KMS-11 (cell line): ENCODE measurements around the gene TMEM215.
"Not testable (repeated sequence)": the region's sequence is repeated elsewhere in the genome, so short reads cannot be mapped to it uniquely, and the experiment has no call there.

ENCODE experiments used
- H2AFZ ChIP-seq: fragments of 200-600 bp; sonication (generic); 2 replicates; pipeline ENCODE4 v1.6.1; 2016; ENCODE audit warnings: antibody characterized with exemption, mixed run types, low read depth
- H3K27ac ChIP-seq: fragments of 200-600 bp; sonication (generic); 2 replicates; pipeline ENCODE4 v1.6.1; 2016; ENCODE audit warnings: mild to moderate bottlenecking, mixed run types
- H3K27me3 ChIP-seq: fragments of 200-600 bp; sonication (generic); 2 replicates; pipeline ENCODE4 v1.6.1; 2017; ENCODE audit warnings: mild to moderate bottlenecking, low read depth, mixed run types, moderate library complexity; ENCODE audit not compliant: insufficient read depth
- H3K36me3 ChIP-seq: fragments of 200-600 bp; sonication (generic); 2 replicates; pipeline ENCODE4 v1.6.1; 2017; ENCODE audit warnings: mild to moderate bottlenecking, mixed run types; ENCODE audit not compliant: insufficient read depth
- H3K4me1 ChIP-seq: fragments of 200-600 bp; sonication (generic); 2 replicates; pipeline ENCODE4 v1.6.1; 2016; ENCODE audit warnings: mild to moderate bottlenecking, low read depth, mixed run types; ENCODE audit not compliant: poor library complexity, severe bottlenecking
- H3K4me2 ChIP-seq: fragments of 200-600 bp; sonication (generic); 2 replicates; pipeline ENCODE4 v1.7.0; 2016; ENCODE audit warnings: mild to moderate bottlenecking, mixed run types
- H3K4me3 ChIP-seq: fragments of 200-600 bp; sonication (generic); IDR thresholded peaks from 2 replicates; pipeline ENCODE4 v1.6.1; 2017; ENCODE audit warnings: low read depth, low read length, mixed read lengths; ENCODE audit not compliant: insufficient read depth
- H3K79me2 ChIP-seq: fragments of 200-600 bp; sonication (generic); 2 replicates; pipeline ENCODE4 v1.6.1; 2016; ENCODE audit warnings: low read depth, mixed run types; ENCODE audit not compliant: insufficient read depth
- H3K9ac ChIP-seq: fragments of 200-600 bp; sonication (generic); 2 replicates; pipeline ENCODE4 v1.6.1; 2016; ENCODE audit warnings: mild to moderate bottlenecking, mixed run types
- H4K20me1 ChIP-seq: fragments of 200-600 bp; sonication (generic); 2 replicates; pipeline ENCODE4 v1.6.1; 2016; ENCODE audit warnings: mild to moderate bottlenecking, mixed run types; ENCODE audit not compliant: insufficient read depth
- TF ChIP-seq, protein P1 (sequence below): fragments of 200-600 bp; sonication (generic); conservative IDR thresholded peaks from 2 replicates; pipeline ENCODE4 v1.6.1; 2017; ENCODE audit warnings: low read depth, mild to moderate bottlenecking, antibody characterized with exemption, low read length, moderate library complexity, mixed read lengths

Gene TMEM215

GRCh38 chr9:32775283-32775682 is 8.1 kb upstream of the TMEM215 start:
- TF ChIP-seq, protein P1, sequence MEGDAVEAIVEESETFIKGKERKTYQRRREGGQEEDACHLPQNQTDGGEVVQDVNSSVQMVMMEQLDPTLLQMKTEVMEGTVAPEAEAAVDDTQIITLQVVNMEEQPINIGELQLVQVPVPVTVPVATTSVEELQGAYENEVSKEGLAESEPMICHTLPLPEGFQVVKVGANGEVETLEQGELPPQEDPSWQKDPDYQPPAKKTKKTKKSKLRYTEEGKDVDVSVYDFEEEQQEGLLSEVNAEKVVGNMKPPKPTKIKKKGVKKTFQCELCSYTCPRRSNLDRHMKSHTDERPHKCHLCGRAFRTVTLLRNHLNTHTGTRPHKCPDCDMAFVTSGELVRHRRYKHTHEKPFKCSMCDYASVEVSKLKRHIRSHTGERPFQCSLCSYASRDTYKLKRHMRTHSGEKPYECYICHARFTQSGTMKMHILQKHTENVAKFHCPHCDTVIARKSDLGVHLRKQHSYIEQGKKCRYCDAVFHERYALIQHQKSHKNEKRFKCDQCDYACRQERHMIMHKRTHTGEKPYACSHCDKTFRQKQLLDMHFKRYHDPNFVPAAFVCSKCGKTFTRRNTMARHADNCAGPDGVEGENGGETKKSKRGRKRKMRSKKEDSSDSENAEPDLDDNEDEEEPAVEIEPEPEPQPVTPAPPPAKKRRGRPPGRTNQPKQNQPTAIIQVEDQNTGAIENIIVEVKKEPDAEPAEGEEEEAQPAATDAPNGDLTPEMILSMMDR, result no peak
- no peaks in the 10 kb centered on the region for H3K4me1 ChIP-seq
- H3K36me3 ChIP-seq, result no peaks in the 10 kb centered on the region
- H3K4me2 ChIP-seq, result no peak overlapping the region
- no peak overlapping the region for H3K27ac ChIP-seq
- H3K9ac ChIP-seq, result no peak overlapping the region
- H2AFZ ChIP-seq, result no peak overlapping the region
- H4K20me1 ChIP-seq, result no peaks in the 10 kb centered on the region
- H3K27me3 ChIP-seq, result no peaks in the 10 kb centered on the region
- no peaks in the 10 kb centered on the region for H3K79me2 ChIP-seq
- H3K4me3 ChIP-seq, result no peak overlapping the region

GRCh38 chr9:32776201-32776600 is 7.1 kb upstream of the TMEM215 start:
- no peaks in the 10 kb centered on the region for H3K27me3 ChIP-seq
- H3K4me3 ChIP-seq, result no peak overlapping the region
- no peaks in the 10 kb centered on the region for H4K20me1 ChIP-seq
- TF ChIP-seq, protein P1, result no peak
- H2AFZ ChIP-seq, result no peak overlapping the region
- H3K9ac ChIP-seq, result no peak overlapping the region
- H3K4me1 ChIP-seq, result no peaks in the 10 kb centered on the region
- H3K27ac ChIP-seq, result no peak overlapping the region
- H3K36me3 ChIP-seq, result no peaks in the 10 kb centered on the region
- H3K79me2 ChIP-seq, result no peaks in the 10 kb centered on the region
- H3K4me2 ChIP-seq, result no peak overlapping the region

DNA sequence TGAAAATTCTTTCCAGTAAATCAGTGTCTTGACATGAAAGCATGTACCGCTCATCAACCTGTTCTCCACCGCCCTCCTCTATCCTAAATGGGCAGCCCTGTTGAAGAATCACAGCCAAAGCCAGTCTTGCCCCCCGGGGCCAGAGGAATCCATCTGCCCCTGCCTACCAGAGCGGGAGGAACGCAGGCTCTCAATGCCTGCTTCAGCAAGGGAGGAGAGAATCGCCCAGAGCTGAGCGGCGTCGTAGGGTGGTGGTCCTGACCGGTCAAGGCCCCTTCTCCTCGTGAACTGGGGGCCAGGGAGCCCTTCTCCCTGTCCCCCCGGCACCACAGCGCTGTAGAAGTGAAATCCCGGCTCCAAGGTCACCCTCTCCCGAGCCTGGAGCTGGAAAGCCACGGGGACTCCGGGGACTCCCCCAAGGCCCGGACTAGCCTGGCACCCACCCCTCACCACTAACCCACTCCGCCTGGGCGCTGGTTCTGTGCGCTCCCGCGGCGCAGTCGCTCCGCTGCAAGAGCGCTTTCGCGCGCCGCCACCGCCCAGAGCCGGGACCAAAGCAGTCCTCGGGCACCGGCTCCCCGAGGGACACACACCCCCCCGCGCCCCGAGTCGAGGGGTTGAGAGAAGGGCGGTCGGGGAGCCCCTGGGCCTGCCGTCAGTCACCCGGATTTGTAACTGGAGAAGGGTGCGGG is 718 bp upstream of the TMEM215 start:
- TF ChIP-seq, protein P1, result no peak
- Histone ChIP-seq H2AFZ (no peak overlapping the region), H3K79me2 (no peaks in the 10 kb centered on the region), H3K4me2 (no peak overlapping the region), H3K36me3 (no peaks in the 10 kb centered on the region), H3K9ac (no peak overlapping the region), H3K4me3 (no peak overlapping the region), H3K27me3 (no peaks in the 10 kb centered on the region), H3K27ac (no peak overlapping the region), H4K20me1 (no peaks in the 10 kb centered on the region), H3K4me1 (no peaks in the 10 kb centered on the region)

GRCh38 chr9:32787816-32788215 is 4.5 kb downstream of the TMEM215 start:
- no peaks in the 10 kb centered on the region for H4K20me1 ChIP-seq
- no peak overlapping the region for H3K4me2 ChIP-seq
- TF ChIP-seq, protein P1, result no peak
- no peaks in the 10 kb centered on the region for H3K79me2 ChIP-seq
- H3K36me3 ChIP-seq, result no peaks in the 10 kb centered on the region
- H2AFZ ChIP-seq, result no peak overlapping the region
- H3K4me1 ChIP-seq, result no peaks in the 10 kb centered on the region
- H3K9ac ChIP-seq, result no peak overlapping the region
- no peak overlapping the region for H3K27ac ChIP-seq
- H3K4me3 ChIP-seq, result no peak overlapping the region
- H3K27me3 ChIP-seq, result no peaks in the 10 kb centered on the region

DNA sequence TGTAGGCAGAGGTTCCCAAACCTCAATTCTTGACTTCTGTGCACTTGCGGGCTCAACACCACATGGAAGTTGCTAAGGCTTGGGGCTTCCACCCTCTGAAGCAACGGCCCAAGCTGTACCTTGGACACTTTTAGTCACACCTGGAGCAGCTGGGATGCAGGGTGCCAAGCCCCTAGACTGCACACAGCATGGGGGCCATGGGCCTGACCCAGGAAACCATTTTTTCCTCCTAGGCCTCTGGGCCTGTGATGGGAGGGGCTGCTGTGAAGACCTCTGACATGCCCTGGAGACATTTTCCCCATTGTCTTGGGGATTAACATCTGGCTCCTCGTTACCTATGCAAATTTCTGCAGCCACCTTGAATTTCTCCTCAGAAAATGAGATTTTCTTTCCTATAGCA is 12.7 kb downstream of the TMEM215 start:
- H3K4me1 ChIP-seq, H4K20me1 ChIP-seq, H3K9ac ChIP-seq, H3K4me2 ChIP-seq, H3K4me3 ChIP-seq, H3K79me2 ChIP-seq, H2AFZ ChIP-seq, H3K27me3 ChIP-seq, H3K27ac ChIP-seq, H3K36me3 ChIP-seq: not testable (repeated sequence)
